Esophagus muscularis mucosa (tissue), 3 donors: Measurements from ENCODE around the gene CALML6.

ENCODE experiments used
- POLR2A ChIP-seq: fragments of 450-650 bp; IDR thresholded peaks from one replicate; pipeline ENCODE4 v1.6.1; 2017; ENCODE audit warnings: antibody characterized with exemption, moderate library complexity, mild to moderate bottlenecking, low read depth
- POLR2AphosphoS5 ChIP-seq, 2 donors: sonication (generic); formaldehyde crosslinking; IDR thresholded peaks; one replicate each; pipeline ENCODE4 v1.6.1; 2017; ENCODE audit warnings: antibody characterized with exemption in 2 of 2
- TF ChIP-seq, protein P1 (sequence below), 3 experiments: fragments of 200-600 bp in 2 of 3; fragments of 450-650 bp in 1 of 3; sonication (generic) in 2 of 3; IDR thresholded peaks; one replicate each; pipeline ENCODE4 v1.5.1; 2017 to 2019; ENCODE audit warnings: antibody characterized with exemption in 3 of 3, mild to moderate bottlenecking in 2 of 3, moderate library complexity in 1 of 3

DNA sequence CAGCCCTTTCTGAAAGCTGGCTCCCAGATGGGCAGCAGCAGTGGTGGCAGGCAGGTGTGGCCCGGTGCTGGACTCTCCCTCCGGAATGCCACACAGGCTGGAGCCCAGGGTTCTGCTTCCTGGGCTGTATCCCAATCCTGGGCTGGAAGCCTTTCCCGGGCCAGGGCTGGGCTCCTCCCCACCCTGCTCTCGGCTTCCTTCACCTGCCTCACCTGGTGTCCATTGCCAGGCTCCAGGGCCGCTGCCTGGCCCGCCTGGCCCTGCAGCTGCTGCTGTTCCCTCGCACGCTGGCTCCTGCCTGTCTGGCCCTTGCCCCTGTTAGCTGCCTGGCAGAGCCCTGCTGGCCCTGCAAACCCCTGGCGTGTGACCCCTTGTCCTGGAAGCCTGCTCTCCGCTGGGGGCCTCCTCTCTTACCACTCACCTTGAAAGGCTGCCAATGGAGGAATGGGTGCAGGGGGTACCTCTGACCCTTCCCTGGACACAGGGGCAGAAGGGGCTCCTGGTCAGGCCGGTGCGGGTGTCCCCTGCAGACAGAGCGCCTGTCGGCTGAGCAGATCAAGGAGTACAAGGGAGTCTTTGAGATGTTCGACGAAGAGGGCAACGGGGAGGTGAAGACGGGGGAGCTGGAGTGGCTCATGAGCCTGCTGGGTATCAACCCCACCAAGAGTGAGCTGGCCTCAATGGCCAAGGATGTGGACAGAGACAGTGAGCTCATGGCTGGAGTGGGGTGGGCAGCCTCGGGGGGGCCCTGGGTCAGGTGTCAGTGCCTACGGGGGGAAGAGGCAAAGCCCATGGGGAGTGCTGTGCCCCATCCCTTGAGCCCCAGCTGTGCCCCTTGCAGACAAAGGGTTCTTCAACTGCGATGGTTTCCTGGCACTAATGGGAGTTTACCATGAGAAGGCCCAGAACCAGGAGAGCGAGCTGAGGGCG lies 1.1 kb downstream of the CALML6 start:
- TF ChIP-seq, protein P1, sequence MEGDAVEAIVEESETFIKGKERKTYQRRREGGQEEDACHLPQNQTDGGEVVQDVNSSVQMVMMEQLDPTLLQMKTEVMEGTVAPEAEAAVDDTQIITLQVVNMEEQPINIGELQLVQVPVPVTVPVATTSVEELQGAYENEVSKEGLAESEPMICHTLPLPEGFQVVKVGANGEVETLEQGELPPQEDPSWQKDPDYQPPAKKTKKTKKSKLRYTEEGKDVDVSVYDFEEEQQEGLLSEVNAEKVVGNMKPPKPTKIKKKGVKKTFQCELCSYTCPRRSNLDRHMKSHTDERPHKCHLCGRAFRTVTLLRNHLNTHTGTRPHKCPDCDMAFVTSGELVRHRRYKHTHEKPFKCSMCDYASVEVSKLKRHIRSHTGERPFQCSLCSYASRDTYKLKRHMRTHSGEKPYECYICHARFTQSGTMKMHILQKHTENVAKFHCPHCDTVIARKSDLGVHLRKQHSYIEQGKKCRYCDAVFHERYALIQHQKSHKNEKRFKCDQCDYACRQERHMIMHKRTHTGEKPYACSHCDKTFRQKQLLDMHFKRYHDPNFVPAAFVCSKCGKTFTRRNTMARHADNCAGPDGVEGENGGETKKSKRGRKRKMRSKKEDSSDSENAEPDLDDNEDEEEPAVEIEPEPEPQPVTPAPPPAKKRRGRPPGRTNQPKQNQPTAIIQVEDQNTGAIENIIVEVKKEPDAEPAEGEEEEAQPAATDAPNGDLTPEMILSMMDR (IDR thresholded peaks at IDR 0.05) = no peak
- no peak for TF ChIP-seq POLR2A
- TF ChIP-seq POLR2AphosphoS5 (IDR thresholded peaks at IDR 0.05) = no peak
